Uterus (tissue), 4 donors: Measurements from ENCODE around the gene CHCHD5. TPM values are rescaled to one million over a fixed set of nuclear protein-coding genes. Genes with fewer than 3 reads are reported as not detected.
A peak's percentile ranks its signal among the peaks of the same experiment; 100 is the strongest.

Experiments used
- DNase-seq, 2 donors: peaks; one replicate each; pipeline ENCODE4 v3.0.0-alpha.2; 2019 to 2020
- H3K27ac ChIP-seq, 2 donors: fragments of 200-600 bp; sonication (generic); 1 replicate in 1 of 2; 2 replicates in 1 of 2; pipeline ENCODE4 v1.5.1; 2016 to 2018
- H3K27me3 ChIP-seq, 2 donors: fragments of 200-600 bp; sonication (generic); one replicate each; pipeline ENCODE4 v1.5.1; 2018 to 2019; ENCODE audit warnings: control low read depth in 1 of 2
- H3K36me3 ChIP-seq, 2 donors: fragments of 200-600 bp; sonication (generic); one replicate each; pipeline ENCODE4 v1.5.1; 2019; ENCODE audit warnings: control low read depth in 1 of 2
- H3K4me1 ChIP-seq, 2 donors: fragments of 200-600 bp; sonication (generic); one replicate each; pipeline ENCODE4 v1.5.1; 2018 to 2019; ENCODE audit warnings: control low read depth in 1 of 2
- H3K4me3 ChIP-seq, 2 donors: fragments of 200-600 bp; sonication (generic); 1 replicate in 1 of 2; 2 replicates in 1 of 2; pipeline ENCODE4 v1.5.1; 2018 to 2019; ENCODE audit warnings: mild to moderate bottlenecking in 1 of 2
- H3K9me3 ChIP-seq, 2 donors: fragments of 200-600 bp; sonication (generic); one replicate each; pipeline ENCODE4 v1.5.1; 2019; ENCODE audit warnings: control low read depth in 1 of 2
- POLR2A ChIP-seq, 2 donors: fragments of 450-650 bp; IDR thresholded peaks; one replicate each; pipeline ENCODE4 v1.6.1; 2016; ENCODE audit warnings: antibody characterized with exemption in 2 of 2, mild to moderate bottlenecking in 1 of 2, moderate library complexity in 1 of 2
- intact Hi-C: fragments of 100-400 bp; cut with DNase I; formaldehyde crosslinking; loops from one replicate; pipeline ENCODE4 v1.15.1; 2023; ENCODE audit warnings: low total_unique reads
- total RNA-seq, 4 donors: library from RNA; depleted of rRNA in 3 of 4; stranded (reverse); fragments of >200 nt in 3 of 4; gene quantifications; one replicate each; pipeline versions ENCODE4 v1.1.0 to v1.2.4, GENCODE V29; 2014 to 2023
- TF ChIP-seq, protein P1 (sequence below), 4 experiments: fragments of 200-600 bp in 2 of 4; fragments of 450-650 bp in 2 of 4; sonication (generic) in 2 of 4; IDR thresholded peaks; one replicate each; pipeline ENCODE4 v1.5.1; 2016 to 2019; ENCODE audit warnings: antibody characterized with exemption in 4 of 4, mild to moderate bottlenecking in 2 of 4, moderate library complexity in 1 of 4
- donor health status: DM: yes; HTN: yes; CAD: no.

Gene CHCHD5
- total RNA-seq, 4 donors from 2014 or later, result 6.5 to 22.6 (median 8.4) TPM; not detected in 1

DNA sequence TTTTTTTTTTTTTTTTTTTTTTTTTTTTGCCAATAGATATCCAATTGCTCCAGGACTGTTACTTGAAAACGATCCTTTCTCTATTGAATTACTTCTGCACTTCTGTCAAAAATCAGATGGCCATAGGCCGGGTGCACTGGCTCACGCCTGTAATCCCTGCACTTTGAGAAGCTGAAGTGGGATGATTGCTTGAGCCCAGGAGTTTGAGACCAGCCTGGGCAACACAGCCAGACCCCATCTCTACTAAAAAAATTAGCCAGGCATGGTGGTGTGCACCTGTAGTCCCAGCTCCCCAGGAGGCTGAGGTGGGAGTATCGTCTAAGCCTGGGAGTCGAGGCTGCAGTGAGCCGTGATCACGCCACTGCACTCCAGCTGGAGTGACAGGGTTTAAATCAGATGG is 4.3 kb upstream of the CHCHD5 start:
- TF ChIP-seq POLR2A (IDR thresholded peaks at IDR 0.05), result no peak
- TF ChIP-seq, protein P1, sequence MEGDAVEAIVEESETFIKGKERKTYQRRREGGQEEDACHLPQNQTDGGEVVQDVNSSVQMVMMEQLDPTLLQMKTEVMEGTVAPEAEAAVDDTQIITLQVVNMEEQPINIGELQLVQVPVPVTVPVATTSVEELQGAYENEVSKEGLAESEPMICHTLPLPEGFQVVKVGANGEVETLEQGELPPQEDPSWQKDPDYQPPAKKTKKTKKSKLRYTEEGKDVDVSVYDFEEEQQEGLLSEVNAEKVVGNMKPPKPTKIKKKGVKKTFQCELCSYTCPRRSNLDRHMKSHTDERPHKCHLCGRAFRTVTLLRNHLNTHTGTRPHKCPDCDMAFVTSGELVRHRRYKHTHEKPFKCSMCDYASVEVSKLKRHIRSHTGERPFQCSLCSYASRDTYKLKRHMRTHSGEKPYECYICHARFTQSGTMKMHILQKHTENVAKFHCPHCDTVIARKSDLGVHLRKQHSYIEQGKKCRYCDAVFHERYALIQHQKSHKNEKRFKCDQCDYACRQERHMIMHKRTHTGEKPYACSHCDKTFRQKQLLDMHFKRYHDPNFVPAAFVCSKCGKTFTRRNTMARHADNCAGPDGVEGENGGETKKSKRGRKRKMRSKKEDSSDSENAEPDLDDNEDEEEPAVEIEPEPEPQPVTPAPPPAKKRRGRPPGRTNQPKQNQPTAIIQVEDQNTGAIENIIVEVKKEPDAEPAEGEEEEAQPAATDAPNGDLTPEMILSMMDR (IDR thresholded peaks at IDR 0.05), result no peak
- Histone ChIP-seq H3K27ac (no peak overlapping the region), H3K27me3 (no peaks in the 10 kb centered on the region), H3K4me3 (no peak overlapping the region), H3K36me3 (no peaks in the 10 kb centered on the region), H3K4me1 (peaks cover under 1 to 7% of the 10 kb centered on the region in 2 donors), H3K9me3 (no peaks in the 10 kb centered on the region)
- intact Hi-C loops, result loop anchor here (10.0 kb wide), 1 partner anchor 95 kb away; the partner anchor contains the start of gene TTL
- DNase-seq, result no peak

DNA sequence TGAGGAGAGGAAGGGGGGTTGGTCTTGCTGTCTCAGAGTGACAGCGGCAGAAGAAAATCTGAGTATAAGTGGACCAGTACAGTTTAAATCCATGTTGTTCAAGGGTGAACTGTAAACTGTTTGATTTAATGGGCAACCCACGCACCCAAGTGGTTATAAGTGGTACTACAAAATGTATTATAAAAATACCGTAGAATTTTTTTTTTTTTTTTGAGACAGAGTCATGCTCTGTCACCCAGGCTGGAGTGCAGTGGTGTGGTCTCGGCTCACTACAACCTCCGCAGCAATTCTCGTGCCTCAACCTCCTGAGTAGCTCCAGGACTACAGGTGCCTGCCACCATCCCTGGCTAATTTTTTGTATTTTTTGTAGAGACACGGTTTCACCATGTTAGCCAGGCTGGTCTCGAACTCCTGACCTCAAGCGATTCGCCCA is 2.1 kb upstream of the CHCHD5 start:
- TF ChIP-seq, protein P1 (IDR thresholded peaks at IDR 0.05), result peak; percentile 48 to 59 (median 58)
- no peak for TF ChIP-seq POLR2A (IDR thresholded peaks at IDR 0.05)
- Histone ChIP-seq H3K36me3 (no peaks in the 10 kb centered on the region), H3K27me3 (no peaks in the 10 kb centered on the region), H3K9me3 (no peaks in the 10 kb centered on the region), H3K27ac (no peak overlapping the region), H3K4me1 (peaks cover 5 to 7% of the 10 kb centered on the region in 2 donors), H3K4me3 (no peak overlapping the region)
- intact Hi-C loops, result loop anchor here (10.0 kb wide), 1 partner anchor 98 kb away; the partner anchor contains the start of gene TTL
- no peak for DNase-seq

GRCh38 chr2:112583497-112584133 is 794 bp upstream of the CHCHD5 start:
- DNase-seq, result no peak
- Histone ChIP-seq H3K4me1 (peaks cover 5 to 7% of the 10 kb centered on the region in 2 donors), H3K27ac (peak overlapping the region; percentile 89 to 94), H3K4me3 (peak overlapping the region; percentile 58 to 63), H3K36me3 (no peaks in the 10 kb centered on the region), H3K27me3 (no peaks in the 10 kb centered on the region), H3K9me3 (no peaks in the 10 kb centered on the region)
- TF ChIP-seq, protein P1 (IDR thresholded peaks at IDR 0.05), result no peak
- intact Hi-C loops, result loop anchor here (10.0 kb wide), 1 partner anchor 99 kb away; the partner anchor contains the start of gene TTL

GRCh38 chr2:112584891-112585250 is 462 bp downstream of the CHCHD5 start:
- Histone ChIP-seq H3K27me3 (no peaks in the 10 kb centered on the region), H3K36me3 (no peaks in the 10 kb centered on the region), H3K4me1 (peaks cover 5 to 7% of the 10 kb centered on the region in 2 donors), H3K4me3 (peak overlapping the region; percentile 58 to 63), H3K9me3 (no peaks in the 10 kb centered on the region), H3K27ac (peak overlapping the region; percentile 89 to 94)
- TF ChIP-seq, protein P1 (IDR thresholded peaks at IDR 0.05), result no peak
- TF ChIP-seq POLR2A (IDR thresholded peaks at IDR 0.05), result no peak
- intact Hi-C loops, result loop anchor here (10.0 kb wide), 1 partner anchor 100 kb away; the partner anchor contains the start of gene TTL
- no peak for DNase-seq

- Histone ChIP-seq H3K36me3 (no peaks in the 10 kb centered on the region), H3K4me3 (peak overlapping the region; percentile 58 to 63), H3K9me3 (no peaks in the 10 kb centered on the region), H3K27me3 (no peaks in the 10 kb centered on the region), H3K4me1 (peaks cover 5 to 7% of the 10 kb centered on the region in 2 donors), H3K27ac (peak overlapping the region; percentile 89 to 94)
- no peak for DNase-seq
- no peak for TF ChIP-seq POLR2A (IDR thresholded peaks at IDR 0.05)
- TF ChIP-seq, protein P1 (IDR thresholded peaks at IDR 0.05), result no peak
- intact Hi-C loops, result loop anchor here (10.0 kb wide), 1 partner anchor 101 kb away; the partner anchor contains the start of gene TTL
Measured at GRCh38 chr2:112585400-112585799, 991 bp downstream of the CHCHD5 start.
